GM10248 (cell line): Measurements from ENCODE around the gene CCDC180.

Source experiments
- CTCF ChIA-PET: fragments of 300-600 bp; sonication (Branson Sonifier 250); formaldehyde crosslinking; extraction: SDS; loops from one replicate; lab custom pipeline; 2021; ENCODE audit warnings: antibody characterized with exemption; lab: Yijun Ruan, JAX
- POLR2A ChIA-PET: fragments of 350-650 bp; sonication (Branson Sonifier 250); formaldehyde crosslinking; extraction: SDS; loops from one replicate; lab custom pipeline; 2020; ENCODE audit warnings: antibody characterized with exemption; lab: Yijun Ruan, JAX
- DNase-seq: peaks from one replicate; pipeline ENCODE4 v3.0.0; 2012; ENCODE audit errors: extremely low spot score
- TF ChIP-seq, protein P1 (sequence below): IDR thresholded peaks from 2 replicates; pipeline ENCODE4 v1.5.1; 2012; ENCODE audit warnings: mild to moderate bottlenecking, low read depth; ENCODE audit errors: extremely low read depth, missing control alignments, control extremely low read depth

CCDC180 gene

DNA sequence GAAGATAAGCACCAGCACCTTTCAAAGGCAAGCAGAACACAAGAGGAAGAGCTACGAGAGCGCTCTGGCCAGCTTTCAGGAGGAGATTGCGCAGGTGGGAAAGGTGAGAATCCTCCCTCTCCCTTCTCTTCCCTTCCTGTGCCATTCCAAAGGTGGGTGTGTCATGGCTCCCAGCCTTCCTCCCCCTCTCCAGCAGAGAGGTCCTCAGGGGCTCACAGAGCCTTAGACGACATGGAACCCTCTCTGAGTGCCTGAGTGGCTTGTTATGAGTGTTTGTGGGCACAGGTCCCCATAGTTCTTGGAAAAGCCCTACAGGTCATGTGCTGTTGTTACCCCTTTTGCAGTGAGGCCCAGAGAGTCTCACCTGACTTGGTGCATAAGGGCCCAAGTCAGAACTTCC lies 5.8 kb downstream of the CCDC180 start:
- DNase-seq: no peak
- ChIA-PET CTCF (interaction anchor here (1.2 kb wide), 1 partner anchor 9 kb away, joined by 3 read pairs; no protein-coding TSS in a partner anchor), POLR2A (no interaction called here)
- TF ChIP-seq, protein P1, sequence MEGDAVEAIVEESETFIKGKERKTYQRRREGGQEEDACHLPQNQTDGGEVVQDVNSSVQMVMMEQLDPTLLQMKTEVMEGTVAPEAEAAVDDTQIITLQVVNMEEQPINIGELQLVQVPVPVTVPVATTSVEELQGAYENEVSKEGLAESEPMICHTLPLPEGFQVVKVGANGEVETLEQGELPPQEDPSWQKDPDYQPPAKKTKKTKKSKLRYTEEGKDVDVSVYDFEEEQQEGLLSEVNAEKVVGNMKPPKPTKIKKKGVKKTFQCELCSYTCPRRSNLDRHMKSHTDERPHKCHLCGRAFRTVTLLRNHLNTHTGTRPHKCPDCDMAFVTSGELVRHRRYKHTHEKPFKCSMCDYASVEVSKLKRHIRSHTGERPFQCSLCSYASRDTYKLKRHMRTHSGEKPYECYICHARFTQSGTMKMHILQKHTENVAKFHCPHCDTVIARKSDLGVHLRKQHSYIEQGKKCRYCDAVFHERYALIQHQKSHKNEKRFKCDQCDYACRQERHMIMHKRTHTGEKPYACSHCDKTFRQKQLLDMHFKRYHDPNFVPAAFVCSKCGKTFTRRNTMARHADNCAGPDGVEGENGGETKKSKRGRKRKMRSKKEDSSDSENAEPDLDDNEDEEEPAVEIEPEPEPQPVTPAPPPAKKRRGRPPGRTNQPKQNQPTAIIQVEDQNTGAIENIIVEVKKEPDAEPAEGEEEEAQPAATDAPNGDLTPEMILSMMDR: no peak

- ChIA-PET POLR2A (no interaction called here), CTCF (interaction anchor here (1.2 kb wide), 1 partner anchor 9 kb away, joined by 3 read pairs; no protein-coding TSS in a partner anchor)
- DNase-seq: no peak
- TF ChIP-seq, protein P1: no peak
Observed at GRCh38 chr9:97313746-97314145, 6.3 kb downstream of the CCDC180 start.

DNA sequence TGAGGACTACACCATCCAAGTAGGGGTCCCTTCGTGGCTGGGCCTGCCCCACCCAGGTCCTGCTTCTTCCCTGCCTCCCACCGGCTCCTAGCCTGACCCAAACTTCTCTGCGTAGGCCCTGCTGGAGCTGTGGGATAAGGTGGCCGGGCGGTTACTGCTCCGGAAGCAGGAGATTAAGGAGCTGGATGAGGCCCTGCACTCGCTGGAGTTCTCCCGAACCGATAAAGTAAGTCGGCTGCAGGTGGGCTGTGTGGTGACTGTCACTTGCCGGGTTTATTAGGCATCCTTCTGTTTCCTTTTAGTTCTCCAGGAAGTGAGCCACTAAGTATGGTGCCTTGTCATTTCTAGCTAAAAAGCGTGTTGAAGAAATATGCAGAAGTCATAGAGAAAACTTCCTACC lies 7.0 kb downstream of the CCDC180 start:
- POLR2A ChIA-PET: no interaction called here
- no peak for DNase-seq
- CTCF ChIA-PET: no interaction called here
- TF ChIP-seq, protein P1: no peak

DNA sequence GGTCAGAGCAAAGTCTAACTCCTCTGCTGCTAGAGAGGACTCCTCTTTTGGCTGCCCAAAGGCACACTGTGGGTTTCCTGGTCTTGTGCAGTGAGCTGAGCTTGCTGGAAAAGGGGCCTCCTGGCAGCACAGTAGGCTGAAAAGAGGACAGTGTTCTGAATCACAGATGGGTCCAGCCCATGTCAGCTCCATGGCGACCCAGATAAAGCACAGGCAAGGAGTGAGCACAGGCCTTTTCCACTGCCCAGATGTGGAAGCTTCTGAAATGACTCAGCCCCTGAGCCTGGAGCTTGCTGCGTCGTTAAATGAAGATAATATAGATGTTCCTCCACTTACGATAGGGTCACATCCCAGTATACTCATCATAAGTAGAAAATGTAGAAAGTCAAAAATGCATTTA lies 8.1 kb downstream of the CCDC180 start:
- DNase-seq: no peak
- CTCF ChIA-PET: interaction anchor here (1.8 kb wide), 1 partner anchor 12 kb away, joined by 4 read pairs; no protein-coding TSS in a partner anchor
- TF ChIP-seq, protein P1: no peak
- POLR2A ChIA-PET: no interaction called here

DNA sequence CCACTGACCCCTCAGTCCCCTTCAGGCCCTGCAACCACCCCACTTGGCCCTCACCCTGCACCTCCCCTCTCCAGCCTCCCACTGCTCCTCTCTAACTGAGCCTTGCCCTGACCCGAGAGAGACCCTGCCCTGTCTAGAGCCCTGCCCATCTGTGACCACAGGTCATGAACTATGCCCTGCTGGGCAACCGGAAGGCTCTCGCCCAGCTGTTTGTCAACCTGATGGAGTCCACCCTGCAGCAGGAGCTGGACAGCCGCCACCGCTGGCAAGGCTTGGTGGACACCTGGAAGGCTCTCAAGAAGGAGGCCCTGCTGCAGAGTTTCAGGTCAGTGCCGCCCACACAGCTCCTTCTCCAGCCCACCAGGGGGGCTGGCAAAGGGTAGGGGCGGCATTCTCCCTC lies 9.4 kb downstream of the CCDC180 start:
- no peak for DNase-seq
- TF ChIP-seq, protein P1: no peak
- CTCF ChIA-PET: interaction anchor here (1.8 kb wide), 1 partner anchor 11 kb away, joined by 4 read pairs; no protein-coding TSS in a partner anchor
- POLR2A ChIA-PET: no interaction called here

- TF ChIP-seq, protein P1: no peak
- CTCF ChIA-PET: no interaction called here
- POLR2A ChIA-PET: no interaction called here
Observed at GRCh38 chr9:97318433-97318832, 11.0 kb downstream of the CCDC180 start.

More at GRCh38 chr9:97318433-97318832, 11.0 kb downstream of the CCDC180 start:
- no peak for DNase-seq
